Stimulated activated CD4-positive, alpha-beta T cell treated with anti-CD3 and anti-CD28 coated beads, Interleukin-12 subunit alpha, Interleukin-12 subunit beta, amount 100 ng/mL, for 4 hours (primary cell): ENCODE measurements around the gene KRTAP22-2.

Experiments
- DNase-seq: peaks from one replicate; pipeline ENCODE4 v3.0.0-alpha.2; 2020

Gene KRTAP22-2

DNA sequence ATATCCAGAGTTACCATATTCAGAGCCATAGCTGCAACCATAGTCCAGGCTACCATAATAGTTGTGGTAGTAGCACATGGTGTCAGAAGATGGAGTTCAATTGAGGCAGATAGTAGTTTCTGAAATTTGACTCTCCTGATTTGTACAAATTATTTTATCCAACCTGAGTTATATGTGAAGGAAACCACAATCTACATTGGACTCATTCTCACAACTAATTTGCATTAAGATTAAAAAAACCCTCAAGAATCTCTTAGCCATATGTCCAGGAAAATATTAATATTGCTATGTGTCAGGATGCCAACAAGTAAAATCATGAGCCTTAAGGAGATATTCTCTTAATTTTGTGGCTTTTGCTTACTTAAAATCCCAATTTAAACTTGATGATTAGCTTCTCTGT lies at the start of gene KRTAP22-2:
TSS of gene KRTAP22-2 (minus strand) at position 101 of the 400 bp plus-strand sequence.
- DNase-seq, result no peak

DNA sequence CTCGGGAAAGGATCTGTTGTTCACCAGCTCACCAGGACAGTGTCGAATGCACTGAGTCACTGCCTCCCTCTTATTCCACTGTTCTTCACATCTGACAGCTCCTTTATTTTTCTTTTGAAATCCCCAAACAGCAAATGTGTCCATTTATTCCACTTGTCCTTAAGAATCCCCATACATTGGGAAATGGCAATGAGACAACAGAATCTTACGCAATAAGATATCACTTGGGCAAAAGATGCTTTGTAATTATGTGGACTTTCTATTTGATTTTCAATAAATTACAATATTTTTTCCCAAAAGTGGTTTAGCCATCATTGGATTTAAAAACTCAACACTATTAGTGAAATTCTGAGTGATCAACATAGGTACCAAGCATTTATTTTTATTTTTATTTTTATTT lies 48.5 kb upstream of the KRTAP22-2 start:
- no peak for DNase-seq

DNA sequence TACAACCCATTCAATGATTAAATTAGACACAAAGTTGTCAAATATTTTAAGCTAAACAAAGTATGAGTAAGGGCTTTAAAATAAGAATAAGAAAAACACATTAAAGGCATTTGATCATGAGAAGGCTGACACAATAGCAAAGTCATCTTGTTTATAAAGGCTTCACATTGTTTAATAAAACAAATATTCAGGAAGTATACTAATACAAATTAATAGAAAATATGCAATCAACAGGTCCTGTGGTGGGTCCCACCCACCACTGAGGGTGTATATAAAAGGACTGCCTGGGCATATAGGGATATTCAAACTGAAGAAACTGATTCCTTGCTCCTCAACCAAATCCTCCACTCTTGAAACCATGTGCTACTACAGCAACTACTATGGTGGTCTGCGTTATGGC lies 44.7 kb upstream of the KRTAP22-2 start, which contains the start of gene KRTAP20-2:
TSS of gene KRTAP20-2 (plus strand) at position 301 of the 400 bp plus-strand sequence. CDS start at position 359, 58 bp downstream.
- DNase-seq, result no peak

GRCh38 chr21:30629200-30629599 lies 39.0 kb upstream of the KRTAP22-2 start:
- no peak for DNase-seq

GRCh38 chr21:30628109-30628508 lies 37.9 kb upstream of the KRTAP22-2 start:
- no peak for DNase-seq

- DNase-seq, result no peak
Measured at GRCh38 chr21:30625449-30626165, 35.4 kb upstream of the KRTAP22-2 start.

GRCh38 chr21:30623362-30623761 lies 33.2 kb upstream of the KRTAP22-2 start:
- no peak for DNase-seq

DNA sequence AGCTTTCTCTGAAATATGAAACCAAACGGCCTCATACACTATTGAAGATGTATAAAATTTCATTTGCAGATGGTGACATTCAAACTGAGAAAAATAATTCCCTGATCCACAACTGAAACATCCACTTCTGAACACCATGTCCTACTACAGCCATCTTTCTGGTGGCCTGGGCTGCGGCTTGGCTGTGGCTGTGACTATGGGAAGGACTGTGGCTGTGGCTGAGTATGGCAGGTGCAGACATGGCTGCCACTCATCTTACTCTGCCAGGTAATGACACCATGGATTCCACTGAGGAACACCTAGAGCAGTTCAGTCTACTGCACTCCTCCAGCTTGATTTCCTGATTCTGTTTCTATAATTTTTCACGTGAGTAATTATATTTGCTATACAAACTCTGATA lies 30.3 kb upstream of the KRTAP22-2 start, which contains the start of gene KRTAP20-4:
TSS of gene KRTAP20-4 (plus strand) at position 106 of the 400 bp plus-strand sequence.
- DNase-seq, result no peak

GRCh38 chr21:30620080-30620479 lies 29.9 kb upstream of the KRTAP22-2 start:
- DNase-seq, result no peak

GRCh38 chr21:30616125-30616524 lies 25.9 kb upstream of the KRTAP22-2 start, which contains the start of gene KRTAP20-1:
Gene KRTAP20-1, plus strand, starts transcription at chr21:30616425. Its CDS starts 30 bp downstream, at chr21:30616455.
- DNase-seq, result no peak

DNA sequence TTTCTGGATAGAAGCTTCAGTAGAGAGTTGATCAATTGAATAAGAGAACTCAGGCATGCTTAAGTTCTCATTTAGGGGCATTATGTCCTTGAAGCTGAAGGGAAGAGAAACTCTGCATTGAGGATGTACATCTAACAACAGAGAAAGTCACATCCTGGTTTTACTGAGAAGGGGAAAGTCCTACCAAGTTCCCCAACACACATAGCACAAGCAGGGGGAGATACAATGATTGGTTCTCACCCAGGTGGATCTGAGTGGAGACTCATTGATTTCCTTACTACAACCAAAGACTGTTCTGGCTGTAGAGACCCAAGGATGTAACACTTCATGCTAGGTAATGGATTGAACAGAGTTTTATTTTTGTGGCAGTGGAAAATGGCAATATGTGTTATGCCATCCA lies 25.0 kb upstream of the KRTAP22-2 start:
- no peak for DNase-seq

DNA sequence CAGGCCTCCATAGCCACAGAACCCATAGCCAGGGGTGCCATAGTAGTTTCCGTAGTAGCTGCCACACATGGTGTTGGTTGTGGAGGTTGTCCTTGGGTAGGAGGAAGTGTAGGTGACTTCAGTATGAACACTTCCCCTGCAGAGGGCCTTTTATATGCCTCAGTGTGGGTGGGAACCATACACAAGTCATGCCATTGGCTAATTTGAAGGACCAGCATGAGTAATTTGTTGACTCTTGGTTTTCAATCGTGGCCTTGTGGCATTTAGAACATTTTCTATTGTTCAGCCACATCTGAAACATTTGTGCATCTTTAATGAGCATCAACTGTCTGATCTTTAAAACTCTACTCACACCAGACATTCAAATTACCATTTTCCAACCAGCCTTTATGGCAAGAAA lies 23.6 kb upstream of the KRTAP22-2 start, which contains the start of gene KRTAP6-1:
TSS of gene KRTAP6-1 (minus strand) at position 95 of the 400 bp plus-strand sequence. CDS start at position 69, 26 bp downstream.
- DNase-seq, result no peak

DNA sequence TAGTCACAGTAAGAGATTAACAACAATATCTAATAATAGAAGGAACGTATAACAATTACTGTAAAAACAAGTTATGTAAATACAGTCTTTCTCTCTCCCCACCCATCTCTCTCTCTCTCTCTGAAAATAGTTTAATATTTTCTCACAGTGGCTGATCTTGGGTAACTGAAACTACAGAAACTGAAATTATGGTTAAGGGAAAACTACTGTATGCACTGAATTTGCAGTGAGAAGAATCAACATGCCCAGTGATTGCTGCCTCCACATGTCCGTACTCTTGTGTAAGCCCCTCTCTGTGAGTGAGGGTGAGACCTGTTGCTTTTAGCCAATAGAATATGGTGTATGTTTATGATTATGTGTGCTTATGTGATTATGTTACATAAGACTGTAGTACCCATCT lies 21.9 kb upstream of the KRTAP22-2 start:
- DNase-seq, result no peak

- DNase-seq, result no peak
Measured at GRCh38 chr21:30605968-30606367, 15.8 kb upstream of the KRTAP22-2 start.

DNA sequence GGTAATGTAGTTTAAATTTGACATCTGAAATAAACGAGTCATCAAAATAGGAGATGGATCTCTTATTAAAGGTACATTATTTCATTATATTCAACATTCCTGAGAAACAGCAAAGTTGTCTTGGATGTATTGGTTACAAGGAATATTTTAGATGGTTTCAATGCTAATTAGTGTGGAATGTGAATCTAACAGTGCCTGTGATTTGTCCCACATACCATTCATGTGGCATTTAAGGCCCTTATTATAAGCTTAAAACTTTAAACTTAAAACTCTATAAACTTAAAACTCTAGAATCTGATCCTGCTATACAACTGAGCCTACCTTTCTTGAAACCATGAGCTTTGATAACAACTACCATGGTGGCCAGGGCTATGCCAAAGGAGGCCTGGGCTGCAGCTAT lies 10.6 kb upstream of the KRTAP22-2 start, which contains the start of gene KRTAP22-1:
TSS of gene KRTAP22-1 (plus strand) at position 301 of the 400 bp plus-strand sequence.
- no peak for DNase-seq

GRCh38 chr21:30598802-30599201 lies 8.6 kb upstream of the KRTAP22-2 start, which contains the start of gene KRTAP6-2:
Gene KRTAP6-2, minus strand, starts transcription at chr21:30598902. Its CDS starts 28 bp downstream, at chr21:30598874.
- DNase-seq, result no peak

- no peak for DNase-seq
Measured at GRCh38 chr21:30592140-30592539, 1.9 kb upstream of the KRTAP22-2 start, which contains the start of gene KRTAP6-3. Gene KRTAP6-3, plus strand, starts transcription at chr21:30592440. Its CDS starts 6 bp downstream, at chr21:30592446.

DNA sequence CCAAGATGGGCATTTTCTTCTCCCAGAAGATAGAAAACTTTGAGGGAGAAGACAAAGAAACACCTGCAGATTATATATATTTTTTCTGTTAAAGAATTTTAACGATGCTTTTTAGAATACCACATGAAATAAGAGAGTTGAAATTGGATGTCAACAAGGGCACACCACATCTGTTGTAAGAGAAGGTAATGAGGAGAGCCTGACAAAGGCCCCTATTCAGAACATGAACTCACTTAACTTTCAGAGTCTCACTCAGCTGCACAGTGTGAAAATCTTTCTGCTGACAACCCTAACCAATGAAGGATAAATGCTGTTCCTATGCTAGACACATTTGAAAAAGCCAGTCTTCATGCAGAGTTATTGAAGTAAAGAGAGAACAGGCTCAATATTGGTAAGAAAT lies 7.3 kb downstream of the KRTAP22-2 start:
- DNase-seq, result no peak

- no peak for DNase-seq
Measured at GRCh38 chr21:30580132-30580531, 10.1 kb downstream of the KRTAP22-2 start.

- no peak for DNase-seq
Measured at GRCh38 chr21:30579346-30579745, 10.9 kb downstream of the KRTAP22-2 start.

DNA sequence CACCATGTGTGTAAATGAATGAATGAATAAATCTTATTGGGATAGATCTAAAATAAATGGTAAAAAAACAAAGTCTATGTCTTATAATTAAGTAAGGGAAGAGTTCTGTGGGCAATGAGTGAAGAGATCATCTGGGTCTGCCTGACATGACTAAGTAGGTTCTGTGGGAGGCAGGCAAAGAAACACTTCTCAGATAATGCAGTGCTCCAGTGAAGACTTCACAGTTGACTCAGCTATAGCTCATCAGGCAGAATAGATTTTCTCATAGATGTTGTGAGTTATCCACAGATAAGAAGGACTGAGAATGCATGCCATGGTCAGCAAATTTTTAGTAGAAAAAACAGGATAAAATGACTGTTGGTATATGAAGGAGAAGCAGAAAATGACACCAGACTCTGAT lies 12.4 kb downstream of the KRTAP22-2 start:
- no peak for DNase-seq

- no peak for DNase-seq
Measured at GRCh38 chr21:30567617-30568016, 22.6 kb downstream of the KRTAP22-2 start.

DNA sequence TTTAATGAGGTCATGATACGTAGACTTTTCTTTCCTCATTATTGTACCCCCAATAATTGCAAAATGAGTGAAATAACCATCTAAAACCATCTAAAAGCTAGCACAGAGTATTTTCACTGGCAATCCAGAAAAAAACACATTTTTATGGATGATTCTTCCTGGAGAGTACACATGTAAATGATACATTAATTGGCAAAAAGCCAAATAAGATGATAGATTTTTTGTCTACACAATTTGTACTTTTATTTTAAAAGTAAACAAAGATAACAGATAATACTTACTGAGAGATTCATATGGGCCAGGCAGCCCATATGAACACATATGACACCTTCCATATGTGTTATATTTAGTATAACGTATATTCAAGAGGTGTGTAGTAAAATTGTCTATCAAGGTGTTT lies 26.6 kb downstream of the KRTAP22-2 start:
- DNase-seq, result no peak

GRCh38 chr21:30563072-30563471 lies 27.1 kb downstream of the KRTAP22-2 start:
- DNase-seq, result no peak
